Activated CD4-positive, alpha-beta T cell treated with anti-CD3 and anti-CD28 coated beads, Interleukin-2, amount 10 ng/mL, durations not matched to agents 24 days and 14 days (primary cell): ENCODE measurements around the gene C22orf15. TPM values are rescaled to one million over a fixed set of nuclear protein-coding genes. Genes with fewer than 3 reads are reported as not detected.
A peak's percentile ranks its signal among the peaks of the same experiment; 100 is the strongest.

ENCODE experiments used
- DNase-seq: peaks from one replicate; pipeline ENCODE4 v3.0.0; 2022
- H3K27ac Mint-ChIP-seq: one replicate; pipeline ENCODE4 v1.8.0; 2022; ENCODE audit warnings: mild to moderate bottlenecking, mixed read lengths
- H3K27me3 Mint-ChIP-seq: one replicate; pipeline ENCODE4 v1.8.0; 2022; ENCODE audit warnings: mixed read lengths
- H3K36me3 Mint-ChIP-seq: one replicate; pipeline ENCODE4 v1.8.0; 2022; ENCODE audit warnings: low read depth, mild to moderate bottlenecking, mixed read lengths
- H3K4me1 Mint-ChIP-seq: one replicate; pipeline ENCODE4 v1.8.0; 2021; ENCODE audit warnings: mixed read lengths
- H3K4me3 Mint-ChIP-seq: one replicate; pipeline ENCODE4 v1.8.0; 2022; ENCODE audit warnings: mild to moderate bottlenecking, moderate library complexity, mixed read lengths
- H3K9me3 Mint-ChIP-seq: one replicate; pipeline ENCODE4 v1.8.0; 2021; ENCODE audit warnings: mixed read lengths
- intact Hi-C: fragments of 100-400 bp; cut with micrococcal nuclease; formaldehyde crosslinking; loops from one replicate; pipeline ENCODE4 v1.15.1; 2023
- total RNA-seq: library from RNA; stranded (reverse); gene quantifications from 2 replicates; pipeline ENCODE4 v1.2.3, GENCODE V29; 2022

C22orf15 gene
- total RNA-seq, 1 donor from 2014 or later, result 0.16 TPM

GRCh38 chr22:23742505-23743264, 20.1 kb upstream of the C22orf15 start:
- H3K4me3 Mint-ChIP-seq, result no peak overlapping the region
- H3K27me3 Mint-ChIP-seq, result no peaks in the 10 kb centered on the region
- intact Hi-C loops, result no loop called here
- no peaks in the 10 kb centered on the region for H3K4me1 Mint-ChIP-seq
- H3K36me3 Mint-ChIP-seq, result peaks cover 24% of the 10 kb centered on the region
- no peak for DNase-seq
- H3K27ac Mint-ChIP-seq, result no peak overlapping the region
- H3K9me3 Mint-ChIP-seq, result peaks cover 6% of the 10 kb centered on the region

- Mint-ChIP-seq H3K4me1 (no peaks in the 10 kb centered on the region), H3K9me3 (peaks cover 6% of the 10 kb centered on the region), H3K36me3 (peaks cover 24% of the 10 kb centered on the region), H3K4me3 (no peak overlapping the region), H3K27me3 (no peaks in the 10 kb centered on the region), H3K27ac (no peak overlapping the region)
- intact Hi-C loops, result no loop called here
- no peak for DNase-seq
These were observed 19.5 kb upstream of the C22orf15 start for GRCh38 chr22:23743303-23743705.

- H3K4me1 Mint-ChIP-seq, result no peaks in the 10 kb centered on the region
- H3K36me3 Mint-ChIP-seq, result peaks cover 24% of the 10 kb centered on the region
- H3K9me3 Mint-ChIP-seq, result peaks cover 6% of the 10 kb centered on the region
- H3K27ac Mint-ChIP-seq, result no peak overlapping the region
- intact Hi-C loops, result no loop called here
- no peak for DNase-seq
- H3K27me3 Mint-ChIP-seq, result no peaks in the 10 kb centered on the region
- no peak overlapping the region for H3K4me3 Mint-ChIP-seq
These were observed 18.8 kb upstream of the C22orf15 start for GRCh38 chr22:23744001-23744400.

GRCh38 chr22:23744485-23744884, 18.3 kb upstream of the C22orf15 start:
- Mint-ChIP-seq H3K27ac (no peak overlapping the region), H3K27me3 (no peaks in the 10 kb centered on the region), H3K4me1 (no peaks in the 10 kb centered on the region), H3K4me3 (no peak overlapping the region), H3K36me3 (peaks cover 24% of the 10 kb centered on the region), H3K9me3 (peaks cover 6% of the 10 kb centered on the region)
- no peak for DNase-seq
- intact Hi-C loops, result no loop called here

GRCh38 chr22:23745791-23746190, 17.0 kb upstream of the C22orf15 start:
- Mint-ChIP-seq H3K36me3 (peaks cover 24% of the 10 kb centered on the region), H3K4me1 (peaks cover 12% of the 10 kb centered on the region), H3K27me3 (peaks cover 5% of the 10 kb centered on the region), H3K4me3 (no peak overlapping the region), H3K9me3 (peaks cover 6% of the 10 kb centered on the region), H3K27ac (no peak overlapping the region)
- DNase-seq, result no peak
- intact Hi-C loops, result no loop called here

- Mint-ChIP-seq H3K4me3 (peak overlapping the region; percentile 85), H3K9me3 (peaks cover 5% of the 10 kb centered on the region), H3K27me3 (peaks cover 5% of the 10 kb centered on the region), H3K4me1 (peaks cover 15% of the 10 kb centered on the region), H3K36me3 (peaks cover 7% of the 10 kb centered on the region), H3K27ac (no peak overlapping the region)
- no peak for DNase-seq
- intact Hi-C loops, result loop anchor here (5.0 kb wide), 1 partner anchor 43 kb away; no protein-coding TSS in a partner anchor
These were observed 12.9 kb upstream of the C22orf15 start for GRCh38 chr22:23749841-23750301.

GRCh38 chr22:23750367-23750713, 12.4 kb upstream of the C22orf15 start:
- Mint-ChIP-seq H3K27ac (peak overlapping the region; percentile 77), H3K27me3 (peaks cover 5% of the 10 kb centered on the region), H3K4me3 (peak overlapping the region; percentile 85), H3K4me1 (peaks cover 15% of the 10 kb centered on the region), H3K9me3 (peaks cover under 1% of the 10 kb centered on the region), H3K36me3 (peaks cover 3% of the 10 kb centered on the region)
- intact Hi-C loops, result loop anchor here (5.0 kb wide), 1 partner anchor 43 kb away; no protein-coding TSS in a partner anchor
- no peak for DNase-seq

- DNase-seq, result peak; percentile 95
- Mint-ChIP-seq H3K4me3 (peak within 1 kb of the TSS; percentile 85), H3K27me3 (peaks cover 5% of the 10 kb centered on the region), H3K9me3 (no peaks in the 10 kb centered on the region), H3K36me3 (peaks cover 2% of the 10 kb centered on the region), H3K4me1 (peaks cover 15% of the 10 kb centered on the region), H3K27ac (peak within 1 kb of the TSS; percentile 77)
- intact Hi-C loops, result loop anchor here (5.0 kb wide), 1 partner anchor 44 kb away; no protein-coding TSS in a partner anchor
These were observed 11.9 kb upstream of the C22orf15 start, which contains the start of gene ZNF70 for GRCh38 chr22:23750714-23751440. TSS of gene ZNF70 (minus strand) at chr22:23751112. CDS start at chr22:23745140, 5,972 bp downstream.

- DNase-seq, result no peak
- intact Hi-C loops, result loop anchor here (5.0 kb wide), 1 partner anchor 44 kb away; no protein-coding TSS in a partner anchor
- Mint-ChIP-seq H3K36me3 (no peaks in the 10 kb centered on the region), H3K4me3 (peak overlapping the region; percentile 79), H3K4me1 (peaks cover 15% of the 10 kb centered on the region), H3K9me3 (no peaks in the 10 kb centered on the region), H3K27ac (peak overlapping the region; percentile 37), H3K27me3 (peaks cover 5% of the 10 kb centered on the region)
These were observed 11.3 kb upstream of the C22orf15 start for GRCh38 chr22:23751441-23751996.

- intact Hi-C loops, result loop anchor here (5.0 kb wide), 1 partner anchor 45 kb away; no protein-coding TSS in a partner anchor
- H3K27me3 Mint-ChIP-seq, result peaks cover 5% of the 10 kb centered on the region
- peak overlapping the region; percentile 10 for H3K27ac Mint-ChIP-seq
These were observed 10.6 kb upstream of the C22orf15 start for GRCh38 chr22:23752090-23752691.

GRCh38 chr22:23752750-23753149, 10.0 kb upstream of the C22orf15 start:
- Mint-ChIP-seq H3K4me1 (peaks cover 15% of the 10 kb centered on the region), H3K27me3 (peaks cover 6% of the 10 kb centered on the region), H3K4me3 (peak overlapping the region; percentile 73), H3K36me3 (no peaks in the 10 kb centered on the region), H3K9me3 (no peaks in the 10 kb centered on the region), H3K27ac (no peak overlapping the region)
- intact Hi-C loops, result loop anchor here (5.0 kb wide), 1 partner anchor 45 kb away; no protein-coding TSS in a partner anchor
- DNase-seq, result no peak

More at GRCh38 chr22:23752090-23752691, 10.6 kb upstream of the C22orf15 start:
- DNase-seq, result no peak
- H3K36me3 Mint-ChIP-seq, result no peaks in the 10 kb centered on the region
- H3K9me3 Mint-ChIP-seq, result no peaks in the 10 kb centered on the region
- H3K4me1 Mint-ChIP-seq, result peaks cover 15% of the 10 kb centered on the region
- H3K4me3 Mint-ChIP-seq, result peak overlapping the region; percentile 73

- Mint-ChIP-seq H3K27ac (no peak overlapping the region), H3K36me3 (no peaks in the 10 kb centered on the region), H3K27me3 (peaks cover 6% of the 10 kb centered on the region), H3K9me3 (no peaks in the 10 kb centered on the region), H3K4me3 (no peak overlapping the region), H3K4me1 (peaks cover 15% of the 10 kb centered on the region)
- DNase-seq, result no peak
- intact Hi-C loops, result loop anchor here (5.0 kb wide), 1 partner anchor 46 kb away; no protein-coding TSS in a partner anchor
These were observed 9.4 kb upstream of the C22orf15 start for GRCh38 chr22:23753385-23753784.

- no peak for DNase-seq
- peaks cover 15% of the 10 kb centered on the region for H3K4me1 Mint-ChIP-seq
- no peaks in the 10 kb centered on the region for H3K9me3 Mint-ChIP-seq
- no peaks in the 10 kb centered on the region for H3K36me3 Mint-ChIP-seq
- H3K4me3 Mint-ChIP-seq, result no peak within 1 kb of the TSS
- peaks cover 6% of the 10 kb centered on the region for H3K27me3 Mint-ChIP-seq
- no peak within 1 kb of the TSS for H3K27ac Mint-ChIP-seq
- intact Hi-C loops, result loop anchor here (5.0 kb wide), 1 partner anchor 47 kb away; no protein-coding TSS in a partner anchor
These were observed 8.4 kb upstream of the C22orf15 start, which contains the start of gene VPREB3 for GRCh38 chr22:23754220-23754919. TSS of gene VPREB3 (minus strand) at chr22:23754425. CDS start at chr22:23754363, 62 bp downstream.
